GM10847 (cell line): ENCODE results near the gene STRN3.

ENCODE experiments used
- POLR2A ChIP-seq: IDR thresholded peaks from 2 replicates; pipeline ENCODE4 v1.6.1; 2011; ENCODE audit not compliant: insufficient read length; ENCODE audit errors: extremely low read depth

The STRN3 gene

GRCh38 chr14:31018057-31018645 lies 8.0 kb downstream of the STRN3 start:
- TF ChIP-seq POLR2A, result no peak

GRCh38 chr14:31013841-31014240 lies 12.3 kb downstream of the STRN3 start:
- no peak for TF ChIP-seq POLR2A

GRCh38 chr14:31010935-31011334 lies 15.2 kb downstream of the STRN3 start:
- no peak for TF ChIP-seq POLR2A

GRCh38 chr14:31009836-31010574 lies 16.2 kb downstream of the STRN3 start:
- TF ChIP-seq POLR2A, result no peak

- no peak for TF ChIP-seq POLR2A
Measured at GRCh38 chr14:31006703-31007102, 19.5 kb downstream of the STRN3 start.

GRCh38 chr14:31003284-31003683 lies 22.9 kb downstream of the STRN3 start:
- TF ChIP-seq POLR2A, result no peak

GRCh38 chr14:31001339-31001658 lies 24.9 kb downstream of the STRN3 start:
- TF ChIP-seq POLR2A, result no peak

- no peak for TF ChIP-seq POLR2A
Measured at GRCh38 chr14:31000629-31001338, 25.4 kb downstream of the STRN3 start.

GRCh38 chr14:30999038-30999773 lies 27.0 kb downstream of the STRN3 start:
- no peak for TF ChIP-seq POLR2A

GRCh38 chr14:30998100-30998706 lies 28.0 kb downstream of the STRN3 start:
- no peak for TF ChIP-seq POLR2A

- no peak for TF ChIP-seq POLR2A
Measured at GRCh38 chr14:30996892-30997659, 29.1 kb downstream of the STRN3 start.

GRCh38 chr14:30995689-30996088 lies 30.5 kb downstream of the STRN3 start:
- TF ChIP-seq POLR2A, result no peak

GRCh38 chr14:30994681-30995620 lies 31.2 kb downstream of the STRN3 start:
- no peak for TF ChIP-seq POLR2A
